ENCODE measurements around the gene ITPRIPL2. TPM values are rescaled to one million over a fixed set of nuclear protein-coding genes. Genes with fewer than 3 reads are reported as not detected.

The ITPRIPL2 gene
- total and polyA plus RNA-seq, 2 of the 13 experiments (the other 11 are each of a cell fraction or from before 2014, with no cell fraction given), result 5.9 to 12.6 TPM

GRCh38 chr16:19067349-19068236 is 46.2 kb upstream of the ITPRIPL2 start, which contains the start of gene COQ7 (continued):
- TF ChIP-seq THAP9 (CRISPR knock-in tag; IDR thresholded peaks at IDR 0.05; ENCODE audit: borderline replicate concordance) (peak; percentile 93; the same call in 1 of the 2 replicates), POLR2G (IDR thresholded peaks at IDR 0.05; ENCODE audit: low read depth, low read length) (peak; percentile 96), TEF (CRISPR knock-in tag; IDR thresholded peaks at IDR 0.05) (peak; percentile 36; the same call in 1 of the 2 replicates), PHB2 (IDR thresholded peaks at IDR 0.05; ENCODE audit: partially characterized antibody) (no peak), KDM2A (CRISPR knock-in tag; IDR thresholded peaks at IDR 0.05; ENCODE audit: borderline replicate concordance, low read depth) (peak; percentile 96; the same call in 1 of the 2 replicates), NR2F6 (IDR thresholded peaks at IDR 0.05) (peak; percentile 92), NR2F6 (CRISPR knock-in tag; IDR thresholded peaks at IDR 0.05) (peak; percentile 94), MED13 (CRISPR knock-in tag; IDR thresholded peaks at IDR 0.05) (peak; percentile 92), SKI (IDR thresholded peaks at IDR 0.05; ENCODE audit: partially characterized antibody) (peak; percentile 34), ZNF501 (CRISPR knock-in tag; IDR thresholded peaks at IDR 0.05) (peak; percentile 97), SSRP1 (CRISPR knock-in tag; IDR thresholded peaks at IDR 0.05) (no peak), MLLT10 (CRISPR knock-in tag; IDR thresholded peaks at IDR 0.05) (no peak), ZSCAN12 (CRISPR knock-in tag; IDR thresholded peaks at IDR 0.05) (no peak), ATM (IDR thresholded peaks at IDR 0.05; ENCODE audit: borderline replicate concordance) (no peak), ZNF329 (CRISPR knock-in tag; IDR thresholded peaks at IDR 0.05; ENCODE audit: low read depth) (no peak), GTF2F1 (IDR thresholded peaks at IDR 0.05; ENCODE audit: low read length) (peak; percentile 26; the same call in 1 of the 2 replicates), GATAD1 (CRISPR knock-in tag; IDR thresholded peaks at IDR 0.05) (peak; percentile 97), ZFP82 (CRISPR knock-in tag; IDR thresholded peaks at IDR 0.05; ENCODE audit: borderline replicate concordance) (peak; percentile 91; the same call in 1 of the 2 replicates), ZNF33A (CRISPR knock-in tag; IDR thresholded peaks at IDR 0.05; ENCODE audit: borderline replicate concordance) (no peak), NCOR1 (IDR thresholded peaks at IDR 0.05; ENCODE audit: borderline replicate concordance, low read length) (peak; percentile 85; the same call in 1 of the 2 replicates), TSC22D2 (CRISPR knock-in tag; IDR thresholded peaks at IDR 0.05; ENCODE audit: borderline replicate concordance) (no peak), CHD2 (IDR thresholded peaks at IDR 0.05; ENCODE audit: low read depth, low read length) (peak; percentile 58; the same call in 1 of the 2 replicates), ADNP (CRISPR knock-in tag; IDR thresholded peaks at IDR 0.05) (no peak; the same call in 1 of the 2 replicates), PLSCR1 (CRISPR knock-in tag; IDR thresholded peaks at IDR 0.05; ENCODE audit: borderline replicate concordance) (no peak), MAZ (IDR thresholded peaks at IDR 0.05; ENCODE audit: borderline replicate concordance, low read depth, low read length) (peak; percentile 79), MAZ (CRISPR knock-in tag; IDR thresholded peaks at IDR 0.05; ENCODE audit: low read depth) (peak; percentile 93), MEIS2 (CRISPR knock-in tag; IDR thresholded peaks at IDR 0.05) (peak; percentile 88)

All from HepG2 (cell line).